HG03108 (cell line): ENCODE results near the gene WDR81.
"Not testable (repeated sequence)": the region's sequence is repeated elsewhere in the genome, so short reads cannot be mapped to it uniquely, and the experiment has no call there.

Experiments
- ATAC-seq: cut with Tn5 transposase; IDR thresholded peaks from one replicate; pipeline ENCODE4 v1.9.1; 2021; ENCODE audit warnings: moderate library complexity; ENCODE audit not compliant: unreplicated experiment

Gene WDR81

GRCh38 chr17:1730326-1731193 is 6.1 kb downstream of the WDR81 start:
- no peak for ATAC-seq

GRCh38 chr17:1731194-1731506 is 6.6 kb downstream of the WDR81 start:
- no peak for ATAC-seq

- ATAC-seq: no peak
These were observed 7.8 kb downstream of the WDR81 start for GRCh38 chr17:1732241-1732832.

GRCh38 chr17:1732833-1733321 is 8.4 kb downstream of the WDR81 start:
- no peak for ATAC-seq

GRCh38 chr17:1733759-1734158 is 9.3 kb downstream of the WDR81 start:
- no peak for ATAC-seq

- ATAC-seq: no peak
These were observed 10.9 kb downstream of the WDR81 start for GRCh38 chr17:1735418-1735817.

GRCh38 chr17:1735834-1736347 is 11.4 kb downstream of the WDR81 start:
- no peak for ATAC-seq

GRCh38 chr17:1736348-1737281 is 12.1 kb downstream of the WDR81 start:
- no peak for ATAC-seq

- ATAC-seq: no peak
These were observed 13.2 kb downstream of the WDR81 start for GRCh38 chr17:1737531-1738291.

GRCh38 chr17:1741899-1742298 is 17.4 kb downstream of the WDR81 start:
- ATAC-seq: not testable (repeated sequence)

GRCh38 chr17:1742371-1743087 is 18.0 kb downstream of the WDR81 start, which contains the start of gene SERPINF2:
Gene SERPINF2 (plus strand): TSS chr17:1742871. CDS start chr17:1744996, 2,125 bp downstream.
- ATAC-seq: no peak

- no peak for ATAC-seq
These were observed 18.6 kb downstream of the WDR81 start for GRCh38 chr17:1743088-1743439.

- no peak for ATAC-seq
These were observed 20.3 kb downstream of the WDR81 start for GRCh38 chr17:1744551-1745512.

GRCh38 chr17:1745513-1746020 is 21.1 kb downstream of the WDR81 start:
- no peak for ATAC-seq

GRCh38 chr17:1746975-1747543 is 22.6 kb downstream of the WDR81 start:
- no peak for ATAC-seq

- no peak for ATAC-seq
These were observed 26.1 kb downstream of the WDR81 start for GRCh38 chr17:1750628-1751027.

- ATAC-seq: no peak
These were observed 28.1 kb downstream of the WDR81 start for GRCh38 chr17:1752425-1753262.
